Renal cortical epithelial cell (primary cell): ENCODE measurements around the gene PTPRU. TPM values are rescaled to one million over a fixed set of nuclear protein-coding genes. Genes with fewer than 3 reads are reported as not detected.

Source experiments
- DNase-seq: peaks from one replicate; pipeline ENCODE4 v3.0.0-alpha.2; 2011; ENCODE audit warnings: low read depth
- total RNA-seq: library from RNA; depleted of rRNA; stranded (reverse); fragments of >200 nt; gene quantifications from 2 replicates; pipeline ENCODE4 v1.2.3, GENCODE V29; 2014

PTPRU gene
- total RNA-seq, 1 donor from 2014 or later: 50.7 TPM

- DNase-seq: no peak
These were observed 8.9 kb downstream of the PTPRU start for GRCh38 chr1:29245261-29245660.

DNA sequence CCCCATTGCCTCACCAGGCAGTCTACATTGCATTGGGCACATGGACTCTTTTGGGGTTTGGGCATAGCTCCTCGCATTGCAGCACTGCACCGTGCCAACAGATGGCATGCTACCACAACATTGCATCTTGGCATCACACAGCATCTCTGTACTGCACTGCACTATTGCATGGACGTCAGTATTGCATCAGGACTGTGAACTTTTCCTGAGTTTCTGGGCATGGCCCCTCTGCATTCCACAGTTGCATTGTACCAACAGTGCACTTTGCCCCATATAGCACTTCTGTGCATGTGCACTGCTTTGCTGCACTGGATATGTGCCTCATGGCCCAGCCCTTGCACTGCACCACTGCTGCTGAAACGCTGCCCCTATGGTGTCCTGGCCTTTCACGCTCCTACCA lies 9.6 kb downstream of the PTPRU start:
- peak; percentile 35 for DNase-seq

- DNase-seq: no peak
These were observed 10.7 kb downstream of the PTPRU start for GRCh38 chr1:29247044-29247443.

DNA sequence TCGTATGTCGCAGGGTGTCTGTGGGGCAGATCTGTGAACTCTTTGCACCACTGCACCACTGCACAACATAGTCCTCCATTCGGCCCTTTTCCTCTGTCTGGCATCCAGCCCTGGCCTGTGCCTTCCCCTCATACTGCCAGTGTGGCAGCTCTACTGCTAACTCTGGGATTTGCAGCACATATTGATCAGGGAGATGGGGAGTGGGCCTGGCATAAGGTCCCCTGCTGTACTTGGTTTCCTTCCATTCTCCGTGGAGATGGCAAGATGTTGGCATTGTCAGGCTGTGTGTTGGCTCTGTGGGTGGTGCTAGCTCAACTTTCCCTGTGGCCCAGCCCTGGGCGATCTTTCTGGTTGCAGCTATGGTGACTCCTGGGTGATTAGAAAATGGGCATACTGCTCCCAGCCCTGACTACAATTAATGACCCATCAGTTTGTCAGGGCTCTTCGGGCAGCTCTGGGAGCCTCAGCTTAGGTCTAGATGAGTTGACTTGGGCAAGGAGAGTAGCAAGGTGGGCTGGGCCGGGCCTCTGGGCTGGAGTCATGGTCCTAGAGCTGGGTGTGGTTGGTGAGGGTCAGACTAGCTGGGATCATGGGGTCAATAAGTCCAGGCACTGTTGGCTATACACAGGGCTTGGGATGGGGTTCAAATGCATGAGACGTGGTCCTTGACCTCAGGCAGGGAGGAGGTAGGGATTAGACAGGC lies 11.4 kb downstream of the PTPRU start:
- no peak for DNase-seq

DNA sequence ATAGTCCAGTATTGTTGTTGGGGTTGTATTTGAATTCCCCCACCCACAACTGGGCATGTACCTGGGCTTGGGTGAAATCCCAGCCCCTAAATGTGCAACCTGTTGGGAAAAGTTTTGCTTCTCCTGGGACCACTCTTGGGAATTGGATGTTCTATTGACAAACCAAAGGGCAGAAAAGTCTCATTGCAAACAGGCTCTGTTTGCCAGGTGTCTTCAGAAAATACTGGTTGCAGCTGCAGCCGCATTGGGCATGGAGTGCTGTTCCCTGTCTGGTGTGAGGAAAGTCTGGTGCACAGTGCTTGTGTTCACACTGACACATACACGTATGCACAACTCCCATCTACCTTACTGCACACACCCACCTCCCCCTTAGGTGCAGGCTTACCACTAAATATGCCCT lies 12.1 kb downstream of the PTPRU start:
- no peak for DNase-seq

DNA sequence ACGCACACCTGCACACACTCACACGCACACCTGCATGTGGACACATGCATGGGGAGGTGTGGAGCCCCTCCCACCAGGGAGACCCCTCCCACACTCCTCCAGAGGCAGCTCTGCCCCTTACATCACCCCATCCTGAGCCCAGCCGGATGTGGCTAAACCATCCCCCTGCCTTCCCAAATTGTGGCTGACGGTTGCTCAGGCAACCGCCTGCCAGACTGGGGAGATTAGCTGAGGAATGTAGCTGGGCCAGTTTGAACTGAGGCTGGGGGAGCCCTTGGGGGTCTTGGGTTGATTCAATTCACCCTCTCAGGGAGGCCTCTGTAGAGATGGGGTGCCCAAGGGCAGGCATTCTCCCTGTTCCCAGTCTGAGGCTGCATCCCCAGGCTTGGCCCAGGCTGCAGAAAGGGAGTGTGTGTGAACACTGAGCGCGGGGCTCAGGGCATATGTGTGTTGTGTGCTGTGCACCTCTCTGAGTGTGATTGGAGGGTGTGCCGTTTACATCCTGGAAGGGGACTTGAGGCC lies 12.9 kb downstream of the PTPRU start:
- DNase-seq: no peak

- DNase-seq: no peak
These were observed 13.7 kb downstream of the PTPRU start for GRCh38 chr1:29249951-29250581.

- DNase-seq: no peak
These were observed 15.1 kb downstream of the PTPRU start for GRCh38 chr1:29251164-29252124.

DNA sequence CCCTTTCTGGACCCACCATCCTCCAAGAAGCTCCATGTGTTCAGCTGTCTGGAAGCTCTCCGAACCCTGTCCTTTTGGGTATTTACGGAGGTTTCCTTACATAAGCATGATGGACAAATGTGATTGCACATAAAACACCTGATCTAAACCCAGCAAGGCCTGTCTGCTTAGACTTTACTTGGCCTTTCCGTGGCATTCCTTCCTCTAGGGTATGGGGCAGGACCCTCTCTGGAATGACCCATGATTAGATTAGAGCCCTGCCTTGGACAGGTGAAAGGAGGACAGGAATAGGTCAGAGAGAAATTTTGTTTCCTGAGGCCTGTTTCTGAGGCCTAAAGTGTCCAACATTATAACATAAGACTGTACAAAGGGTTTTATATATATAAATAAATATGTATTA lies 16.9 kb downstream of the PTPRU start:
- DNase-seq: no peak

DNA sequence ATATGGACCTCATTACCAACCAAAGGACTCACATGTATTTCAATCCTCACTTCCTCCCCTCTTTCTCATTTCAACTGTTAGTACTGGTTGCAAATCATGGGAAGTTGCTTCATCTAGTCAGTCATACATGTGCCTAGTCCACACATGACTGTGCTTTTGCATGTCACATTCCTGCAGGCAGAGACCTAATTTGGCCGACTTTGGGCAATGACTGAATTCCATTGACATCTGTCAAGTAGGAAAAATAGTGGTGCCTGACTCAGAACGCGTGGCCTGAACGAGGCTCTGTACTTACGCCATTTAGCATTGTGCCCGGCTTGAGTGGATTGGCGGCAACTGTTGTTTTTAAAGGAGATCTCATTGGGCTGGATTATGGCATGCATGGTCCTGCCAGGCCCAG lies 18.0 kb downstream of the PTPRU start:
- no peak for DNase-seq

GRCh38 chr1:29255134-29255666 lies 18.9 kb downstream of the PTPRU start:
- no peak for DNase-seq

DNA sequence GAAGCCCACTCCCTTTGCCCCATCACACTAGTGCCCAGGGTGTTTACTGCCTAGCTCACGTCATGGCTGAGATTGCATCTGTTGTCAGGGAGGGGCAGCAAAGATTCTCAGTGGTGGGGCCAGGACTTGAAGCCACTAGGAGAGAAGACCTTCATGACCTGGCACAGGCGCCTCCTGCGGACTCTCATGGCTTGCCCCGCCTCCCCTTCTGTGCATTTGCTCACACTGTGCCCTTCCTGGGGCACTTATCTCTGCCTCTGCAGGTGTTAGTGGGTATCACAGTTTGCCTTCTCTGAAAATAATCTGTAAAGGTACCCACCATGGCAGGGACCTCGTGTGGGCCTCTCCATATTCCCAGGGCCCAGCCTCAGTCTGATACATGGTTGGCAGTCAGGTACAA lies 20.1 kb downstream of the PTPRU start:
- DNase-seq: no peak

DNA sequence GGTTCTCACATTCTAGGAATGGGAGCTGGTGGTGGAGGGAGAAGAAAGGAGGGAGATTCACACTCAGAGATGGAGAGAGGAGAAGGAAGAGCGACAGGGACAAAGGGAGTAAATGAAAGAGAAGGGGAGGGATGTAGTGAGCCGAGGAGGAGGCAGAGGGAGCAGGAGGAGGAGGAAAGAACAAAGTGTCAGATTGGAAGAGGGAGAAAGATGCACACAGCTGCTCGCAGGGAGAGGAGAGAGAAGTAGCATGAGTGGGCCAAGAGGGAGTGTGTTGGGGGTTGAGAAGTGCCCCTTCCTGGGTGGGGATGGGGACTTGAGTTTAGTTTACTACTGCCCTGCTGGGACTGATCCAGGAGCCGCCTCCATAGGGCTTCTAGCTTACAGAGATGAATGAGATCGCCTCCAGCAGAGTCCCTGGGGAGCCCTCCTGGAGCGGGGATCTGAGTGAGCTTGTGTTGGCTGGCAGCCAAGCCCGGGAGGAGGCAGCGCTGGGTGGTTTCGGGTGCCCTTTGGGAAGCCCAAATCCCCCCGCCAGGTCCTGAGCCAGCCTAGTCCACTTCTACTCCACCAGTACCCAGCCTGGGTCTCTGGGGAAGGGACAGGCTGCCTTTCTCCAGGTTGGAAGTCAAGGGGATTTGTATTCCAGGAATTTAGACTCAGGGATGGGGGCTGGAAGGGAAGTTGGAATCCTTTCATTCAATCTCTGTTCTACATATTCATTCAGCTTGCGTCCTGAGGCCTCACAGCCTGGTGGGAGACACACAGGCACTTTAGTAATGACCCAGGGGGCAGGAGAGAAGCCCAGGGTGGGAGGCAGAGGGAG lies 20.9 kb downstream of the PTPRU start:
- DNase-seq: no peak

DNA sequence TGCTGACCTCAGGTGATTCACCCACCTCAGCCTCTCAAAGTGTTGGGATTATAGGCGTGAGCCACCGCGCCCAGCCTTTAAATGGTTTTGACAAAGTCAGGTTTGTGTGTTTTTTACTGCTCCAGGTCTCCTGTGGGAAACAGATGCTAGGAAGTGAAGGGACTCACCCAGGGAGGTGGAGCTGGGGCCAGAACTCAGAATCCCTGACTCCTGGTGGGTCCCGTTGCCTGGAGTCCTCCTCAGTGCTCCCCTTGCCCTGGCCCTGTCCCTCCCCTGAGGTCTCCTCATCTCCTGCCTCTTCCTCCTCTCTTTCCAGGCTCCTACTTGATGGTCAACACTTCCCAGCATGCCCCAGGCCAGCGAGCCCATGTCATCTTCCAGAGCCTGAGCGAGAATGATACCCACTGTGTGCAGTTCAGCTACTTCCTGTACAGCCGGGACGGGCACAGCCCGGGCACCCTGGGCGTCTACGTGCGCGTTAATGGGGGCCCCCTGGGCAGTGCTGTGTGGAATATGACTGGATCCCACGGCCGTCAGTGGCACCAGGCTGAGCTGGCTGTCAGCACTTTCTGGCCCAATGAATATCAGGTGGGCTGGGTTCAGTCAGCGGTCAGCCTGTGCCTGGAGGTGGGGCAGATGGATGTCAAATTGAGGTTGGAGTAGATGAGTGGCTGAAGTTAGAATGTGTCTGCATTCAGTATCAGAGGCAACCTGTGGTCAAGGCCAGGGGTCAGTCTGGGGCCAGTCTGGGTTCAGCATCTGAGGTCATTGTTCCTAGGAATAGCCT lies 22.1 kb downstream of the PTPRU start:
- no peak for DNase-seq

- DNase-seq: no peak
These were observed 22.9 kb downstream of the PTPRU start for GRCh38 chr1:29258976-29259801.

- no peak for DNase-seq
These were observed 23.6 kb downstream of the PTPRU start for GRCh38 chr1:29259802-29260441.

- no peak for DNase-seq
These were observed 24.2 kb downstream of the PTPRU start for GRCh38 chr1:29260531-29260930.

DNA sequence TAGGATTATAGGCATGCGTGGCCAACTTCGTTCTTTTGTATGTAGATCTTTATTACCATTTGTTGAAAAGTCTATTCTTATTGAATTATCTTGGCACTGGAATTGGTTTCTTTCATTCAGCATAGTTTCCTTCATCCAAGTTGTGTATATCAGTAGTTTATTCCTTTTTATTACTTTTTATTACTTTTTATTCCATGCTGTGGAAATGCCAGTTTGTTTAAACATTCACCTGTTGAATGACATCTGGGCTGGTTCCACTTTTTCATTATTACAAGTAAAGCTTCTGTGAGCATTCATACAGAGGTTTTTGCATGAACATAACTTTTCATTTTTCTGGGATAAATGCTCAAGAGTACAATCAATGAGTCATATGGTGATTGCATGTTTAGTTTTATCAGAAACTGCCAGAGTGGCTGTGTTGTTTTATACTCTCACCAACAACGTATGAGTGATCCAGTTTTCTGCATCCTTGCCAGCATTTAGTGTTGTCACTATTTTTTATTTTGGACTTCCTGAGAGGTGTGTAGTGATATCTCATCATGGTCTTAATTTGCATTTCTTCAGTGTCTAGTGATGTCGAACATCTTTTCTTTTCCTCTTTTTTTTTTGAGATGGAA lies 28.6 kb downstream of the PTPRU start:
- DNase-seq: no peak

DNA sequence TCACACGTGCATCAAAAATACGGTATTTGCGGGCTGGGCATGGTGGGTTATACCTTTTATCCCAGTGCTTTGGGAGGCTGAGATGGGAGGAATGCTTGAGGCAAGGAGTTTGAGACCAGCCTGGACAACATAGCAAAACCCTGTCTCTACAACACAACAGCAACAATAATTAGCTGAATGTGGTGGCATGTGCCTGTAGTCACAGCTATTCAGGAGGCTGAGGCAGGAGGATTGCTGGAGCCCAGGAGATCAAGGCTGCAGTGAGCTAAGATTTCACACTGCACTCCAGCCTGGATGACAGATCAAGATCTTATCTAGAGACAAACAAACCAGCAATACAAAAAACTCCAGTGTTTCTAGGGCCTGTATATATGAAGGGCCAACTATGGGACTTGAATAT lies 30.6 kb downstream of the PTPRU start:
- no peak for DNase-seq
